ENCODE data around the gene CNKSR2. TPM values are rescaled to one million over a fixed set of nuclear protein-coding genes. Genes with fewer than 3 reads are reported as not detected.

CNKSR2 gene
- total RNA-seq, 1 experiment from 2014 or later, result 11.3 TPM

GRCh38 chrX:21503593-21503992, 129.4 kb downstream of the CNKSR2 start (continued):
- TF ChIP-seq HMGA2 (CRISPR knock-in tag; IDR thresholded peaks at IDR 0.05), result no peak

- DNase-seq (ENCODE audit: low spot score) (no peak), ATAC-seq (no peak)
- no peaks in the 10 kb centered on the region for H3K4me1 Mint-ChIP-seq
- POLR2A ChIA-PET, result no interaction called here
- H3K27me3 Mint-ChIP-seq (ENCODE audit: low read depth), result no peaks in the 10 kb centered on the region
- no peaks in the 10 kb centered on the region for H3K36me3 Mint-ChIP-seq
- TF ChIP-seq OVOL2 (CRISPR knock-in tag; IDR thresholded peaks at IDR 0.05; ENCODE audit: borderline replicate concordance) (no peak), E2F4 (CRISPR knock-in tag; IDR thresholded peaks at IDR 0.05; ENCODE audit: borderline replicate concordance, low read depth) (no peak), FOXP1 (CRISPR knock-in tag; IDR thresholded peaks at IDR 0.05; ENCODE audit: borderline replicate concordance) (no peak), RORB (CRISPR knock-in tag; IDR thresholded peaks at IDR 0.05) (no peak), JUN (CRISPR knock-in tag; IDR thresholded peaks at IDR 0.05) (no peak), TEAD4 (CRISPR knock-in tag; IDR thresholded peaks at IDR 0.05) (no peak), CDX4 (CRISPR knock-in tag; IDR thresholded peaks at IDR 0.05; ENCODE audit: borderline replicate concordance) (no peak)
- CTCF ChIA-PET, result no interaction called here
- no peak overlapping the region for H3K27ac Mint-ChIP-seq
- H3K4me3 Mint-ChIP-seq, result no peak overlapping the region
- no peaks in the 10 kb centered on the region for H3K9me3 Mint-ChIP-seq
Observed at GRCh38 chrX:21509912-21510311, 135.7 kb downstream of the CNKSR2 start.

- TF ChIP-seq ZNF317 (CRISPR knock-in tag; IDR thresholded peaks at IDR 0.05; ENCODE audit: borderline replicate concordance, low read depth), result no peak
- no peak for TF ChIP-seq HMGXB4 (CRISPR knock-in tag; IDR thresholded peaks at IDR 0.05)
- no peak for TF ChIP-seq ZNF263 (CRISPR knock-in tag; IDR thresholded peaks at IDR 0.05; ENCODE audit: low read depth)
- no peak for TF ChIP-seq E2F4 (CRISPR knock-in tag; IDR thresholded peaks at IDR 0.05; ENCODE audit: borderline replicate concordance, low read depth)
- TF ChIP-seq ZSCAN18 (CRISPR knock-in tag; IDR thresholded peaks at IDR 0.05), result no peak
- no peak for TF ChIP-seq AR (CRISPR knock-in tag; IDR thresholded peaks at IDR 0.05)
- no peak for TF ChIP-seq USF2 (CRISPR knock-in tag; IDR thresholded peaks at IDR 0.05)
- no peak for TF ChIP-seq ATF2 (CRISPR knock-in tag; IDR thresholded peaks at IDR 0.05; ENCODE audit: borderline replicate concordance, low read depth)
- no peak for TF ChIP-seq NFYB (CRISPR knock-in tag; conservative IDR thresholded peaks at IDR 0.05; ENCODE audit: low read depth)
- TF ChIP-seq CREB1 (CRISPR knock-in tag; IDR thresholded peaks at IDR 0.05), result no peak
- TF ChIP-seq SMAD3 (CRISPR knock-in tag; IDR thresholded peaks at IDR 0.05; ENCODE audit: borderline replicate concordance), result no peak
- no peak overlapping the region for H3K4me3 Mint-ChIP-seq
- CTCF ChIA-PET, result no interaction called here
- no peak for ATAC-seq
- no peaks in the 10 kb centered on the region for H3K36me3 Mint-ChIP-seq
- H3K27me3 Mint-ChIP-seq (ENCODE audit: low read depth), result no peaks in the 10 kb centered on the region
- no peak overlapping the region for H3K27ac Mint-ChIP-seq
- H3K4me1 Mint-ChIP-seq, result no peaks in the 10 kb centered on the region; the same call in 1 of the 2 replicates
- POLR2A ChIA-PET, result no interaction called here
- no peaks in the 10 kb centered on the region for H3K9me3 Mint-ChIP-seq
- DNase-seq (ENCODE audit: low spot score), result no peak
Observed at GRCh38 chrX:21524008-21524407, 149.8 kb downstream of the CNKSR2 start.

Measured in WTC11 (cell line).